SK-N-SH (cell line): ENCODE results near the gene RFX2. TPM values are rescaled to one million over a fixed set of nuclear protein-coding genes. Genes with fewer than 3 reads are reported as not detected.

Experiments
- CTCF ChIA-PET: fragments of 300-600, 350-600 bp; formaldehyde crosslinking; extraction: SDS; loops from one replicate; lab custom pipeline; 2021; lab: Yijun Ruan, JAX
- POLR2A ChIA-PET: fragments of 350-600 bp; sonication (Branson Sonifier 250); formaldehyde crosslinking; extraction: SDS; loops from one replicate; lab custom pipeline; 2020; ENCODE audit warnings: antibody characterized with exemption, inconsistent platforms; lab: Yijun Ruan, JAX
- DNase-seq: peaks from one replicate; pipeline ENCODE4 v3.0.0; 2012
- H2AFZ ChIP-seq: fragments of 200-600 bp; sonication (generic); 2 replicates; pipeline ENCODE4 v1.8.1; 2016; ENCODE audit warnings: antibody characterized with exemption, mild to moderate bottlenecking, low read depth
- H3F3A ChIP-seq: fragments of 200-600 bp; sonication (generic); replicated peaks from 2 replicates; pipeline ENCODE3; 2016; ENCODE audit warnings: antibody characterized with exemption, mild to moderate bottlenecking; ENCODE audit not compliant: insufficient read depth
- H3K27ac ChIP-seq, 2 experiments: fragments of 200-500 bp in 1 of 2; fragments of 200-600 bp in 1 of 2; sonication (Bioruptor generic) in 1 of 2; sonication (generic), shearing (Covaris generic) in 1 of 2; 2 replicates each; pipeline versions ENCODE4 v1.5.1 to v1.6.1; 2014 to 2016; ENCODE audit warnings: low read depth in 2 of 2, inconsistent platforms in 1 of 2, low read length in 1 of 2, mild to moderate bottlenecking in 1 of 2, mixed read lengths in 1 of 2
- H3K27me3 ChIP-seq: fragments of 200-600 bp; sonication (generic), shearing (Covaris generic); 2 replicates; pipeline ENCODE4 v1.6.1; 2016; ENCODE audit warnings: mixed run types; ENCODE audit not compliant: insufficient read depth
- H3K36me3 ChIP-seq, 2 experiments: fragments of 200-500 bp in 1 of 2; fragments of 200-600 bp in 1 of 2; sonication (Bioruptor generic) in 1 of 2; sonication (generic) in 1 of 2; replicated peaks in 1 of 2; 2 replicates each; pipeline versions ENCODE3 to v1.5.1; 2014 to 2016; ENCODE audit warnings: low read length in 1 of 2, mild to moderate bottlenecking in 1 of 2; ENCODE audit not compliant: insufficient read depth in 2 of 2, control insufficient read depth in 1 of 2
- H3K4me1 ChIP-seq, 2 experiments: fragments of 200-500 bp in 1 of 2; fragments of 200-600 bp in 1 of 2; sonication (Bioruptor generic) in 1 of 2; sonication (generic), shearing (Covaris generic) in 1 of 2; 2 replicates each; pipeline versions ENCODE4 v1.5.1 to v1.6.1; 2014 to 2016; ENCODE audit warnings: low read depth in 1 of 2, low read length in 1 of 2, mixed run types in 1 of 2; ENCODE audit not compliant: insufficient read depth in 2 of 2, control insufficient read depth in 1 of 2
- H3K4me2 ChIP-seq: fragments of 200-600 bp; sonication (generic), shearing (Covaris generic); 2 replicates; pipeline ENCODE4 v1.6.1; 2017; ENCODE audit warnings: mixed run types
- H3K4me3 ChIP-seq, 2 experiments: fragments of 200-500 bp in 1 of 2; fragments of 200-600 bp in 1 of 2; sonication (Bioruptor generic) in 1 of 2; sonication (generic), shearing (Covaris generic) in 1 of 2; 2 replicates each; pipeline versions ENCODE4 v1.5.1 to v1.8.1; 2014 to 2016; ENCODE audit warnings: low read depth in 2 of 2, inconsistent platforms in 1 of 2, low read length in 1 of 2, mild to moderate bottlenecking in 1 of 2, mixed read lengths in 1 of 2, moderate library complexity in 1 of 2
- H3K79me2 ChIP-seq: fragments of 200-600 bp; sonication (generic); 2 replicates; pipeline ENCODE4 v1.8.1; 2017; ENCODE audit warnings: mild to moderate bottlenecking; ENCODE audit not compliant: insufficient read depth
- H3K9ac ChIP-seq: fragments of 200-600 bp; sonication (generic); 2 replicates; pipeline ENCODE4 v1.6.1; 2017; ENCODE audit warnings: mixed run types
- H3K9me2 ChIP-seq: fragments of 200-600 bp; sonication (generic); 2 replicates; pipeline ENCODE4 v1.6.1; 2017; ENCODE audit warnings: mixed run types
- H3K9me3 ChIP-seq: fragments of 200-600 bp; sonication (generic); 2 replicates; pipeline ENCODE4 v1.6.1; 2017; ENCODE audit warnings: mixed run types, mild to moderate bottlenecking, moderate library complexity
- H4K20me1 ChIP-seq: fragments of 200-600 bp; sonication (generic); 2 replicates; pipeline ENCODE4 v1.6.1; 2017; ENCODE audit warnings: mild to moderate bottlenecking, mixed run types; ENCODE audit not compliant: insufficient read depth
- CHD2 ChIP-seq: fragments of 150-350 bp; IDR thresholded peaks from 2 replicates; pipeline ENCODE4 v1.6.1; 2018; ENCODE audit warnings: low read length; ENCODE audit not compliant: partially characterized antibody
- FOXM1 ChIP-seq: IDR thresholded peaks from 2 replicates; pipeline ENCODE4 v1.4.0; 2012; ENCODE audit warnings: low read depth, mild to moderate bottlenecking
- GABPA ChIP-seq: IDR thresholded peaks from 2 replicates; pipeline ENCODE4 v1.4.0; 2012; ENCODE audit warnings: low read depth, mild to moderate bottlenecking
- GATA2 ChIP-seq: sonication (generic); formaldehyde crosslinking; IDR thresholded peaks from 2 replicates; pipeline ENCODE4 v1.5.0; 2020; ENCODE audit warnings: mild to moderate bottlenecking, missing genetic modification reagents
- IRF3 ChIP-seq: fragments of 150-350 bp; IDR thresholded peaks from 2 replicates; pipeline ENCODE4 v1.6.1; 2016; ENCODE audit warnings: mild to moderate bottlenecking, low read depth, low read length
- JUND ChIP-seq: IDR thresholded peaks from 2 replicates; pipeline ENCODE4 v1.4.0; 2012
- MEF2A ChIP-seq: IDR thresholded peaks from 2 replicates; pipeline ENCODE4 v1.4.0; 2012; ENCODE audit warnings: low read depth, borderline replicate concordance
- NFIC ChIP-seq: IDR thresholded peaks from 2 replicates; pipeline ENCODE4 v1.4.0; 2012; ENCODE audit warnings: borderline replicate concordance
- NRF1 ChIP-seq: IDR thresholded peaks from 2 replicates; pipeline ENCODE4 v1.6.1; 2012; ENCODE audit warnings: low read depth, mild to moderate bottlenecking, low read length
- RCOR1 ChIP-seq: fragments of 150-350 bp; IDR thresholded peaks from 2 replicates; pipeline ENCODE4 v1.6.1; 2017; ENCODE audit warnings: antibody characterized with exemption, low read length
- REST ChIP-seq: IDR thresholded peaks from 2 replicates; pipeline ENCODE4 v1.6.1; 2012; ENCODE audit warnings: mild to moderate bottlenecking, low read depth, low read length, moderate library complexity
- RFX5 ChIP-seq: IDR thresholded peaks from 2 replicates; pipeline ENCODE4 v1.6.1; 2012; ENCODE audit warnings: mild to moderate bottlenecking, improper control_type of control experiment, low read length
- RXRA ChIP-seq: IDR thresholded peaks from 2 replicates; pipeline ENCODE4 v1.4.0; 2012; ENCODE audit warnings: low read depth, mild to moderate bottlenecking, borderline replicate concordance
- SIN3A ChIP-seq: IDR thresholded peaks from 2 replicates; pipeline ENCODE4 v1.6.1; 2012; ENCODE audit warnings: low read depth, mild to moderate bottlenecking, low read length, moderate library complexity, borderline replicate concordance
- SMC3 ChIP-seq: IDR thresholded peaks from 2 replicates; pipeline ENCODE4 v1.6.1; 2012; ENCODE audit warnings: low read depth, low read length, improper control_type of control experiment
- TAF1 ChIP-seq: IDR thresholded peaks from 2 replicates; pipeline ENCODE4 v1.6.1; 2012; ENCODE audit warnings: low read depth, mild to moderate bottlenecking, low read length, moderate library complexity, borderline replicate concordance
- USF1 ChIP-seq: IDR thresholded peaks from 2 replicates; pipeline ENCODE4 v1.4.0; 2012; ENCODE audit warnings: low read depth, borderline replicate concordance
- USF2 ChIP-seq: fragments of 150-350 bp; IDR thresholded peaks from 2 replicates; pipeline ENCODE4 v1.6.1; 2017; ENCODE audit warnings: antibody characterized with exemption, low read length, low read depth, borderline replicate concordance
- ZBTB33 ChIP-seq: IDR thresholded peaks from 2 replicates; pipeline ENCODE4 v1.4.0; 2012; ENCODE audit warnings: low read depth, borderline replicate concordance
- WGBS: methylation state at CpG from one replicate; pipeline ENCODE4 v1.1.6; 2017; ENCODE audit warnings: low lambda C conversion rate; 5-methylcytosine and 5-hydroxymethylcytosine counted together
- polyA plus RNA-seq, 3 experiments: library from polyadenylated mRNA; depleted of rRNA; stranded (reverse); fragments of >200 nt; gene quantifications; 2 replicates each; pipeline ENCODE4 v1.2.3, GENCODE V29; 2012

Gene RFX2
- polyA plus RNA-seq, 1 of the 3 experiments (the other 2 are of a cell fraction): 12.6 TPM

- no peaks in the 10 kb centered on the region for H3K9me3 ChIP-seq
- no peak for DNase-seq
- H3K27ac ChIP-seq: peak overlapping the region in 1 of 2 experiments; percentile 88; a peak in 2 of 4 replicates
- peak overlapping the region; percentile 54; the same call in 1 of the 2 replicates for H3K4me2 ChIP-seq
- peaks cover 36% of the 10 kb centered on the region for H3F3A ChIP-seq
- ChIA-PET CTCF (interaction anchor here (1.4 kb wide), 1 partner anchor 22 kb away, joined by 4 read pairs; no protein-coding TSS in a partner anchor), POLR2A (no interaction called here)
- peaks cover 21 to 42% of the 10 kb centered on the region in 2 experiments for H3K4me1 ChIP-seq
- 95% methylated on average over 3 of the region's 3 CpGs for WGBS
- peaks cover 47% of the 10 kb centered on the region; the same call in 1 of the 2 replicates for H3K79me2 ChIP-seq
- no peak overlapping the region for H2AFZ ChIP-seq
- no peaks in the 10 kb centered on the region for H3K9me2 ChIP-seq
- H4K20me1 ChIP-seq: no peaks in the 10 kb centered on the region
- H3K4me3 ChIP-seq: no peak overlapping the region
- 0 out of 2 replicates have a peak overlapping the region, but pooled peaks have one; percentile 61 for H3K9ac ChIP-seq
- no peaks in the 10 kb centered on the region for H3K27me3 ChIP-seq
- TF ChIP-seq NRF1 (no peak), IRF3 (no peak), MEF2A (no peak), RCOR1 (no peak), CHD2 (no peak)
- no peaks in the 10 kb centered on the region for H3K36me3 ChIP-seq
These were observed 40.1 kb downstream of the RFX2 start for GRCh38 chr19:6070207-6070681.

- H3K9me3 ChIP-seq: no peaks in the 10 kb centered on the region
- POLR2A ChIA-PET: no interaction called here
- TF ChIP-seq USF2 (no peak), NRF1 (no peak), SMC3 (no peak), JUND (no peak), ZBTB33 (no peak), GABPA (no peak), GATA2 (CRISPR knock-in tag) (no peak), USF1 (no peak), TAF1 (no peak), NFIC (no peak), RFX5 (no peak), SIN3A (no peak), REST (no peak), RXRA (no peak), FOXM1 (no peak)
- H2AFZ ChIP-seq: no peak overlapping the region
- no peaks in the 10 kb centered on the region for H3K27me3 ChIP-seq
- H3K27ac ChIP-seq: peak overlapping the region in 1 of 2 experiments; percentile 99; a peak in 2 of 4 replicates
- no peak overlapping the region for H3K9ac ChIP-seq
- H3K4me3 ChIP-seq: no peak overlapping the region
- H3K36me3 ChIP-seq: no peaks in the 10 kb centered on the region
- no peak for DNase-seq
- H3K9me2 ChIP-seq: no peaks in the 10 kb centered on the region
- CTCF ChIA-PET: no interaction called here
- peaks cover 47% of the 10 kb centered on the region; the same call in 1 of the 2 replicates for H3K79me2 ChIP-seq
- peaks cover 21 to 42% of the 10 kb centered on the region in 2 experiments for H3K4me1 ChIP-seq
- no peaks in the 10 kb centered on the region for H4K20me1 ChIP-seq
- peaks cover 37% of the 10 kb centered on the region for H3F3A ChIP-seq
- H3K4me2 ChIP-seq: no peak overlapping the region
These were observed 41.0 kb downstream of the RFX2 start for GRCh38 chr19:6069268-6069791.
